Measurements from ENCODE around the gene TNNT1.

- TF ChIP-seq CTCF (conservative IDR thresholded peaks at IDR 0.05; ENCODE audit: low read length) = no peak
- no peak for TF ChIP-seq EZH2phosphoT487 (IDR thresholded peaks at IDR 0.05; ENCODE audit: borderline replicate concordance)
Measured at GRCh38 chr19:55114566-55115145, 34.4 kb downstream of the TNNT1 start.

Measured in Loucy (cell line).